ENCODE results near the gene FAM114A2.

Gene FAM114A2

DNA sequence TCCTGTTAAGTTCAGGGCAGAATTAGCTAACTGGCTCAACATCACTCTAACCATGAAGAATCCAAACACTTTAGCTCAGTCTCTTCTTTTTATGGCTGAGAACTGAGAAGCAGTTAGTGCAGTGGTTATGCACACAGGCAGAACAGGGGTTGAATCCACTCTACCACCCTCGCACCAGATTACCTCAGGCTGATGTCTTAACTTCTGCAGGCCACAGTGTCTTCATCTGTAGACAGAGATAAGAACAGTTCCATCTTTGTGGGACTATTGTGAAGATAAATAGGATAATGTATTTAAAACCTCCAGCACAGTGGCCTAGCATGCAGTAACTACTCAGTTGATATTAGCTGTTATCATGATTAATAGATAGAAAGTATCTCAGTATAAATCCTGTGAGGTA, 54.8 kb downstream of the FAM114A2 start:
- H3K27ac ChIP-seq, result no peak overlapping the region
- no peak overlapping the region for H3K4me3 ChIP-seq
- TF ChIP-seq, protein P1, sequence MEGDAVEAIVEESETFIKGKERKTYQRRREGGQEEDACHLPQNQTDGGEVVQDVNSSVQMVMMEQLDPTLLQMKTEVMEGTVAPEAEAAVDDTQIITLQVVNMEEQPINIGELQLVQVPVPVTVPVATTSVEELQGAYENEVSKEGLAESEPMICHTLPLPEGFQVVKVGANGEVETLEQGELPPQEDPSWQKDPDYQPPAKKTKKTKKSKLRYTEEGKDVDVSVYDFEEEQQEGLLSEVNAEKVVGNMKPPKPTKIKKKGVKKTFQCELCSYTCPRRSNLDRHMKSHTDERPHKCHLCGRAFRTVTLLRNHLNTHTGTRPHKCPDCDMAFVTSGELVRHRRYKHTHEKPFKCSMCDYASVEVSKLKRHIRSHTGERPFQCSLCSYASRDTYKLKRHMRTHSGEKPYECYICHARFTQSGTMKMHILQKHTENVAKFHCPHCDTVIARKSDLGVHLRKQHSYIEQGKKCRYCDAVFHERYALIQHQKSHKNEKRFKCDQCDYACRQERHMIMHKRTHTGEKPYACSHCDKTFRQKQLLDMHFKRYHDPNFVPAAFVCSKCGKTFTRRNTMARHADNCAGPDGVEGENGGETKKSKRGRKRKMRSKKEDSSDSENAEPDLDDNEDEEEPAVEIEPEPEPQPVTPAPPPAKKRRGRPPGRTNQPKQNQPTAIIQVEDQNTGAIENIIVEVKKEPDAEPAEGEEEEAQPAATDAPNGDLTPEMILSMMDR (IDR thresholded peaks at IDR 0.05), result no peak
- no peaks in the 10 kb centered on the region for H3K36me3 ChIP-seq
- H3K4me1 ChIP-seq, result no peaks in the 10 kb centered on the region
- intact Hi-C loops (cut with DNase I; ENCODE audit: low total_unique reads), result no loop called here
- H3K9me3 ChIP-seq, result no peaks in the 10 kb centered on the region
- DNase-seq, result no peak
- H3K27me3 ChIP-seq, result no peaks in the 10 kb centered on the region

DNA sequence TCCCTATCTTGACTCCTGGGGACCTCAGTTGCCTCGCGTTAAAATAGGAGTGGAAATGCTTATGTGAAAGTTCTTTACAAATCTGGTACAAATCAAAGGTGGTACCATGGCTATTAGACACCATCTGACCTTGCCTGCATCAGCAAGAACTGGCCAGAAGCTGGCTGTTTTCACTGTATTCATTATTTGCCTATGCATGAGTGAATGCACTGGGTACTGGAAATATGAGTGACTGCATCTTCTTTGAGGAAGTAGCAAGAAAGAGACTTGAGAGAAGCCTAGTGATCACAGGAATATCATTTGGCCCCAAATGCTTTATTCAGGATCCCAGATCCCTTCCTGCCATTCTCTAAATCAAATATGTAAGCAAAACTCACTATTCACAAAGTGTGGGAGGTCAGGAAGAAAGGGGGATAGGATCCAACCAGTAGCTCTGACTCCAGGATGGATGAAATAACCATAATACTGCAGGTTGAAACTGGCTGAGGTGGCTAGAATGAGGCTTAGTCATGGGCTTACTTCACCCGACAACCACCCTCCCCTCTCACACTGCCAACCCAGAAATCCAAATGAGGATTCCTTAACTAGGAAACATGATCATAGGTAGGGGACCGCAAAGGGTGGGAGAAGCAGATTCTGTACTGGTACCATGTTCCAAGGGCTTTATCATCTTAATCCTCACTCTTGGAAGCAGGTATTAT, 56.7 kb downstream of the FAM114A2 start:
- peaks cover 0 to 10% of the 10 kb centered on the region in 2 donors for H3K27me3 ChIP-seq
- intact Hi-C loops (cut with DNase I; ENCODE audit: low total_unique reads), result no loop called here
- H3K36me3 ChIP-seq, result no peaks in the 10 kb centered on the region
- no peaks in the 10 kb centered on the region for H3K4me1 ChIP-seq
- no peaks in the 10 kb centered on the region for H3K9me3 ChIP-seq
- no peak overlapping the region for H3K4me3 ChIP-seq
- TF ChIP-seq, protein P1 (IDR thresholded peaks at IDR 0.05), result no peak
- no peak overlapping the region for H3K27ac ChIP-seq
- no peak for DNase-seq

DNA sequence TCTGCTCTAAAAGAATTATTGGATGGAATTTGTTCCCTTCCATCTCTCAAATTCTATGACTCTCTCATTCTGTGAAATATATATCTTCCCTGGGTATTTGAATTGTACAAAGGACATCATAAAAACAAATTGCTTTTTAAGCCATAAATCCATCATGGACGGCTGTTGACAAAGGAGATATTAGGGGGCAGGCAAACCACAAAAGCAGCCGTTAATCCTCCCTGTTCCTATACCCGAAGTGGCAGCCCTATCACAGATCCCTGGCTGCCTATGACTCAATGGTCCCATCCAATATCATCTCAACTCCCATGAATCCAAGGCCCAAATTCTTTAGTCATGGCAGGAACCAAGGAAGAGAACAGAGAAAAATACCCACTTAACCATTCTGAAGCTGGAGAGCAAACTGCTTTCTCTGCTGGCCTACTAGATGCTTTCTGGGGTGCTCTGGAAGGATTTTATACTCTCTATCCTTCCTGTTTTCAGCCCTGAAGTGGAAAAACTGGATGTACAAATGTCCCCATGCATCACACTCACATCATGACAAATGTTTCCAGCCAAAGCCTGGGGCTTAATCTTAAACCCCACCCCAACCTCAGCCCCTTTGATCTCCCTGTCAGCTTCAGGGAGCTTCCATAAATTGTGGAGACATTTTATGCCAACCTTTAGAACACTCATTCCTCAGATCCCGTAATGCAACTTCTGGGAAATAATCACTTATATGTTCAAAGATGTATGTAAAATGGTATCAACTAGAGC, 59.5 kb downstream of the FAM114A2 start:
- TF ChIP-seq, protein P1 (IDR thresholded peaks at IDR 0.05), result no peak
- peaks cover 0 to 3% (median 0%) of the 10 kb centered on the region in 4 donors for H3K4me1 ChIP-seq
- H3K9me3 ChIP-seq, result no peaks in the 10 kb centered on the region
- peaks cover 0 to 10% of the 10 kb centered on the region in 2 donors for H3K27me3 ChIP-seq
- no peak overlapping the region for H3K27ac ChIP-seq
- intact Hi-C loops (cut with DNase I; ENCODE audit: low total_unique reads), result no loop called here
- no peak overlapping the region for H3K4me3 ChIP-seq
- DNase-seq, result no peak
- no peaks in the 10 kb centered on the region for H3K36me3 ChIP-seq

DNA sequence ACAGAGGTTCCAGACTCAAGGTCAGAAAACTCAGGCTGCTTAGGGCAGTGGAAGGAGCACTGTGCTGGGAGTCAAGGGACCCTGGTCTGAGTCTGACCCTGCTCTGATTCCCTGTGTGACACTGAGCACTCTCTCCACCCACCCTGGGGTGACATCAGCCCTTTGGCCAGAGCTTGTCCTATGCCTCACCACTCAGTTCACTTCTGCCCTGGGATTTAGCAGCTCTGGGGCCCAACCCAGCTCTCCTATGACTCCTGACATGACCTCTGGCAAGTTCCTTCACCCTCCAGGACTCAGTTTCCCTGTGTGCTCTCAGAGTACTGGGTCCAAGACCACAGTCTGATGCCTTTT, 63.9 kb downstream of the FAM114A2 start:
- intact Hi-C loops (cut with DNase I; ENCODE audit: low total_unique reads), result no loop called here

DNA sequence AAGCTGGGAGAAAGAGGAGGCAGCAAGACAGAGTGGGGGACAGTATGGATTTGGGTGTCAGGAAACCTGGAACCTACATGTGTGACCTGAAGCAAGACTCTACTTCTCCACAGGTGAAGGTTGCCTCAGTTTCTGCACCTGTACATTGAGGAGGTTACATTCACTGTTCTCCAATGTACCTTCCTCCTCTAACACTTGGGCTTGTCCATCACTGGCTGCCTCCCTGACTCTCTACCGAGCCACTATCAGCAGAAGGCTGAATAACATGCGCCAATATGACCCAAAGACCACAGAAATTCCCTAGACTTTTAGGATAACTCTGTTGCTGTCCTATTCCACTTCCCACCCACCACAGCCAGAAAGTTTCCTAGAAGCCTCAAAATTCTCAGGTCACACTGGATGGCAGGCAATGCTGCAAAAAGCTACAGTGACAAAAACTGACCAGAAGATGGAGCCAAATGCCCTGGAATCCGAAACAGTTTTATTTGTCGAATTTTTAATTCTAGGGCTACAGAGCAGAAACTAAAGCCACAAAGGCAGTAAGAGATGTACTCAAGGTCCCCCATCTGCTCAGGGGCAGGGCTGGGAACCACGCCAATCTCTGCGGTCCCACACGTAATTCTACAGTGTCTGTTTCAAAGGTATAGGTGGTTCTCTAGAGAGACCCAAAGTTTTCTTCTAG, 64.4 kb downstream of the FAM114A2 start:
- TF ChIP-seq, protein P1 (IDR thresholded peaks at IDR 0.05), result peak; percentile 52 to 60
- peaks cover 0 to 3% (median 0%) of the 10 kb centered on the region in 4 donors for H3K4me1 ChIP-seq
- peaks cover 0 to 10% of the 10 kb centered on the region in 2 donors for H3K27me3 ChIP-seq
- no peaks in the 10 kb centered on the region for H3K36me3 ChIP-seq
- no peaks in the 10 kb centered on the region for H3K9me3 ChIP-seq
- H3K27ac ChIP-seq, result no peak overlapping the region
- DNase-seq, result no peak
- no peak overlapping the region for H3K4me3 ChIP-seq
- intact Hi-C loops (cut with DNase I; ENCODE audit: low total_unique reads), result no loop called here

More for the DNA sequence above, 63.9 kb downstream of the FAM114A2 start:
- TF ChIP-seq, protein P1 (IDR thresholded peaks at IDR 0.05), result no peak
- Histone ChIP-seq H3K27ac (no peak overlapping the region), H3K36me3 (no peaks in the 10 kb centered on the region), H3K4me3 (no peak overlapping the region), H3K27me3 (peaks cover 0 to 10% of the 10 kb centered on the region in 2 donors), H3K4me1 (peaks cover 0 to 3% (median 0%) of the 10 kb centered on the region in 4 donors), H3K9me3 (no peaks in the 10 kb centered on the region)
- no peak for DNase-seq
